GM12864 (cell line): Measurements from ENCODE around the gene GMDS.

Source experiments
- DNase-seq: peaks from one replicate; pipeline ENCODE4 v3.0.0-alpha.2; 2011; ENCODE audit warnings: low read depth
- H3K4me3 ChIP-seq: 2 replicates; pipeline ENCODE4 v1.5.1; 2011; ENCODE audit warnings: mild to moderate bottlenecking, low read depth, low read length, control low read depth
- CTCF ChIP-seq: IDR thresholded peaks from 2 replicates; pipeline ENCODE4 v1.5.1; 2011; ENCODE audit warnings: low read depth, mild to moderate bottlenecking, moderate library complexity, low read length, control low read depth, inconsistent platforms; ENCODE audit errors: missing control alignments

The GMDS gene

GRCh38 chr6:2081155-2082138 is 164.0 kb downstream of the GMDS start:
- no peak overlapping the region for H3K4me3 ChIP-seq
- no peak for TF ChIP-seq CTCF
- DNase-seq: peak; percentile 46

- TF ChIP-seq CTCF: no peak
- no peak overlapping the region for H3K4me3 ChIP-seq
- DNase-seq: peak; percentile 24
These were observed 166.5 kb downstream of the GMDS start for GRCh38 chr6:2078888-2079287.

GRCh38 chr6:2077826-2078225 is 167.6 kb downstream of the GMDS start:
- DNase-seq: no peak
- no peak overlapping the region for H3K4me3 ChIP-seq
- no peak for TF ChIP-seq CTCF

- no peak overlapping the region for H3K4me3 ChIP-seq
- no peak for DNase-seq
- no peak for TF ChIP-seq CTCF
These were observed 171.9 kb downstream of the GMDS start for GRCh38 chr6:2073476-2073875.

- no peak for DNase-seq
- no peak for TF ChIP-seq CTCF
- no peak overlapping the region for H3K4me3 ChIP-seq
These were observed 173.0 kb downstream of the GMDS start for GRCh38 chr6:2072453-2072852.

- no peak for DNase-seq
- H3K4me3 ChIP-seq: no peak overlapping the region
- no peak for TF ChIP-seq CTCF
These were observed 181.9 kb downstream of the GMDS start for GRCh38 chr6:2063547-2063946.

GRCh38 chr6:2061880-2062279 is 183.5 kb downstream of the GMDS start:
- TF ChIP-seq CTCF: no peak
- no peak overlapping the region for H3K4me3 ChIP-seq
- DNase-seq: no peak
